Measurements from ENCODE around the gene CPED1. TPM values are rescaled to one million over a fixed set of nuclear protein-coding genes. Genes with fewer than 3 reads are reported as not detected.
A peak's percentile ranks its signal among the peaks of the same experiment; 100 is the strongest.

CPED1 gene
- total RNA-seq: 44.4 TPM
- long read RNA-seq, transcript CPED1-204 (12 exons, 2,219 nt): major isoform, 23 of 108 reads
- long read RNA-seq, partial matches to known transcripts: 74 of 108 reads
- long read RNA-seq, other reads (novel, unspliced or antisense): 10 of 108 reads

DNA sequence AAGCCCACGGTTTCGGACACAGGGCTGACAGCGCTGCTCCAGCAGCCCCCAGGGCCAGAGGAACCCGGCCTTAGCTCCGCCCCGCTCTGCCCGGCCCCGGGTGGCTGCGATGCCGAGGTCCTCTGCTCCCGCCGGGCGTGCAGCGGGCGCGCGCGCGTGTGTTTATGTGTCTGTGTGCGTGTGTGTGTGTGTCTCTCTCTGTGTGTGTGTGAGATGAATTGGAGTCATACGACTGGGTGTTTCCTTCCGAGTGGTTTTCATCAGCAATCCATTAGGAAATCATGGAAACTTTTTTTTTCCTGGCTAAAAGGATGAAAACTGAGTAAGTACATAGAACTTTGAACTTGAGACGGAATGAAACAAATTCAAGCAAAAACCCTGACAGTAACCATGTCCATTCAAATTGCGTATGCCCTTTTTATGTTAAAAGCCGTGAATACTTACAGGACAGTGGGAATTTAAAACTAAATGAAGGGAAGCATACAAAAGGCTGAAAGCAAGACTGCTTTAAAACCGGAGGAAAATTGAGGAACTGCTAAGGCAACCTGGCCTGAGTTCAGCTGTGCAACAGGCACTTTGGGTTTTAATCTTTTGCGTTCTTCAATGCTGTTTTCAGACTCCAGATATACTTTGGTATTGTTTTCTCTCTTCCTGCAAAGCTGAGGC is at the start of gene CPED1:
CPED1 (plus strand) TSS at position 121 of the 666 bp plus-strand sequence. CDS start 911 bp downstream, outside the sequence.
- DNase-seq (ENCODE audit: low spot score): peak; percentile 91

DNA sequence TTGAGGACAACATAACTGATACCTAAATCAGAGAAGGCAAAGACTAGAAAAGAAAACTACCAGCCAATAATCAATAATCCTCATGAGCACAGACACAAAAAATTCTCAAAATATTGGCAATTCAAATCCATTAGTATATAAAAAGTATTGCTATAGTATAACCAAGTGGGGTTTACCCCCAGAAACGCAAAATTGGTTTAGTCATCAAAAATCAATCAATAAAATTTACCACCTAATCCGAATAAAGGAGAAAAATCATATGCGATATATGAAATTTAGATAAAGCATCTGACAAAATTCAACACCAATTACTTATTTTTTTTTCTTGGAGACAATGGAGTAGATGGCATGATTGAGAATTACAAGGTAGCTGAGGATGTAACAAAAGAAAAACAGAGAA is 49.2 kb upstream of the CPED1 start:
- no peak for DNase-seq (ENCODE audit: low spot score)

DNA sequence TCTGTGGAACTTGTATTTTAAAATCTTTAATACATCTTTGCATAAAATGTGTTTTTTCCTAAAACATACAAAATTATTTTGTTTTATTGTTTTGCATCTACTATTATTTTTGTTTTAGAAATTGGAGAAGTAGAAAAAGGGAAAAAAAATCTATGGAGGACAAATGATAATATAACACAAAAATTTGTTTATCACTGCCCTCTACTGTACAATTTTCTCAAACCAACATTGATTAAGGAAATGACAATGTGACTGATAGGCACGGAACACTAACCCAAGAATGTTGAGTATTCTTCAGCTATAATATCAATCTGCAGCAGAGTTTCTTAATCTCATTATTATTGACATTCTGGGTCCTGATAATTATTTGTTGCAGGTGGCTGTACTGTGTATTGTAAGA is 47.4 kb upstream of the CPED1 start:
- no peak for DNase-seq (ENCODE audit: low spot score)

DNA sequence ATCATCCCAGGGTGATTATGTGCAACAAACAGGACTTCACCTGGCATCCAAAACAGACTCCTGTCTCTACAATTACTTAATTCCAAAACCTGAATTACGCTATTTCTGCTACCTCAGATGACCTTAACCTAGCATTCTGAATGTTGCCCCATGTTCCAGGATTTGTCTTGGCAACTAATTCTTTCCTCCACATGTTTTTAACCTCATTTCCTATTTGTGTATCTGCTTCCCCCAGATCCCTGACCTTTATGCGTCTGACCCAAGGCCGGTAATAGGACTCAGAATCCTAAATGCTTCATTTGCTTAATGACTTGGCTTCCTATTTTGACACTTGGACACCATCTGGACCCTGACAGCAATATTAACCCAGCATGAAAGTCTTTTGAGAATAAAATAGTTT is 46.7 kb upstream of the CPED1 start:
- DNase-seq (ENCODE audit: low spot score): no peak

DNA sequence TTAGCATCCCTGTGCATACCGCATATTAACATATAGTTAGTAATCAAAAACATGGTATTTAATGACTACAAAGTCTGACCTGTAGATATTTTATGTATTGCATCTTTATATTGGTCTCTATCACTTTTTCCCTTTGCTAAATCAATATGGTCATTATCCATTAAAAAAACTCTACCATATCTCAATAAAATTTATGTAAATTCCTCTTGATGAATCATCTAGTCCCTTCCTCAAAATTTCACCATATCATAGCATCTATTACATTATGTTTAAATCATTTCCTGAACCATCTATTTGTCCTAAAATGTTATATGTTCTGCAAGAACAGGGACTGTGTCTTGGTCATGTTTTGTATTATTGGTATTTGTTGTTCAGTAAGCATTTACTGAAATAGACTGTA is 45.6 kb upstream of the CPED1 start:
- DNase-seq (ENCODE audit: low spot score): no peak

GRCh38 chr7:120944826-120945562 is 43.5 kb upstream of the CPED1 start:
- DNase-seq (ENCODE audit: low spot score): no peak

GRCh38 chr7:120947980-120948379 is 40.5 kb upstream of the CPED1 start:
- DNase-seq (ENCODE audit: low spot score): no peak

DNA sequence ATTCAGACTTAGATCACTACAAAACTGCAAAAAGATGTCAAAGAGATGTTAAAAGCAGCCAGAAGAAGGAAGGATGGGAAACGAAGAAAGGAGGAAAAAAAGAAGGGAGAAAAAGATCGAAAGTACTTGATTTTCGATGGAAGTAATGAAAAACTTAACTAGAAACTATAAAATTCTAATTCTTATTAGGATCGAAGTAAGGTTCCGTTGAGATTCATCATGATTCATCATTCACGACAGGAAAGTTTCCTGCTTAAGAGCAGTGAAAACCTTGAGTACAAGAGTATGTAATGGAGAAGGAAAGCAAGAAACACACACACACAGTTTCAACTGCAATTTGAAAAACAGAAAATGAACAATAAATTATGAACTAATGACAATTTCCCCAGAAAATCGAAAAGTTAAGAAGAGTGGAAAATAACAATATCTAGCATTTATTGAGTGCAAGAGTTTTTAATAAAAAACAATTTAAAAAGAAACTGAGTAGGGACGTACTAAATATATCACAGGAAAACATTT is 39.1 kb upstream of the CPED1 start:
- DNase-seq (ENCODE audit: low spot score): no peak

- no peak for DNase-seq (ENCODE audit: low spot score)
Measured at GRCh38 chr7:120949998-120950538, 38.4 kb upstream of the CPED1 start.

GRCh38 chr7:120950539-120951308 is 37.8 kb upstream of the CPED1 start, which contains the start of gene ING3:
ING3 (plus strand) TSS chr7:120950777; CDS start chr7:120950897, 120 bp downstream.
- peak; percentile 99 for DNase-seq (ENCODE audit: low spot score)

- no peak for DNase-seq (ENCODE audit: low spot score)
Measured at GRCh38 chr7:120951309-120951699, 37.2 kb upstream of the CPED1 start.

DNA sequence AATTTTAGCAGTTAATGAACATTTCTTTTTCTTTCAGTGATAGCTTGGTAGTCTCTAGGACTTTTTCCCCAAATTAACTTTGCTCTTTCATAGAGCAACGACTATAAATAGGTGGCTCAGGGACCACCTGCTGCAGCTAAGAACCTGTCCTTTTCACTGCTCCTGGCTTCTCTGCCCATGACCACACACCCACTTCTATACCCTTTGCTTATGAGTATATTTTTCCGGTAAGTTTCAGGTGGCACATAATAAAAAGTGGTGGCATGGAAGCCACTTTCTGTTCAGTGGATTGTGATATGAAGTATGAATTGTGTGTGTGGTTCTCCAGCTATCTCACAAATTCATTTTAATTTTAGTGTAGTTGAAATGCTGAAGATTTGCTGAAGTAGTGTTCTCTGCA is 36.7 kb upstream of the CPED1 start:
- DNase-seq (ENCODE audit: low spot score): no peak

GRCh38 chr7:120955577-120956149 is 32.8 kb upstream of the CPED1 start:
- DNase-seq (ENCODE audit: low spot score): no peak

DNA sequence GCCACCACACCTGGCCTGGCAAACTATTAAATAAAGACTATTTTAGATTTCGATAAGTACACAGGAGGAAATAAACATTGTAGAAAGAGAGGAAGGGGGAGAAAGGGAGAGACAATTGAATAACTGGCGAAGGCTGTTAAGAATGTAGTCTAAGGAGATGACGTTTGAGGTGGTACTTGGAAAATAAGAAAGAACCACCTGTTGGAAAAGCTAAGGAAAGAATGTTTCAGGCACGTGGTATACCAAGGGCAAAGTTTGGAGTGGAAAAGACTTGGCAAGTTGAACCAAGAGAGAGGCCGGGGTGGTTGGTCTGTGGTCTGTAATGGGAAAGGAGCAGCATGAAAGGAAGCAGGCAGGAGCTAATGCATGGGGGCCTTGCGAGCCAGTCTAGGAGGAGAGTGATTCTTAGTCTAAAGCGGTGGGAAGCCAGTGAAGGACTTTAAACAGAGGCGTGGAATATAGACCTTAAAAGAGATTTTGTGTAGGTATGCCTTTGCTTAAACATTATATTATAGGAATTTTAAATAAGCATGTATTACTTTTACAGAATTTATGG is 28.5 kb upstream of the CPED1 start:
- no peak for DNase-seq (ENCODE audit: low spot score)

DNA sequence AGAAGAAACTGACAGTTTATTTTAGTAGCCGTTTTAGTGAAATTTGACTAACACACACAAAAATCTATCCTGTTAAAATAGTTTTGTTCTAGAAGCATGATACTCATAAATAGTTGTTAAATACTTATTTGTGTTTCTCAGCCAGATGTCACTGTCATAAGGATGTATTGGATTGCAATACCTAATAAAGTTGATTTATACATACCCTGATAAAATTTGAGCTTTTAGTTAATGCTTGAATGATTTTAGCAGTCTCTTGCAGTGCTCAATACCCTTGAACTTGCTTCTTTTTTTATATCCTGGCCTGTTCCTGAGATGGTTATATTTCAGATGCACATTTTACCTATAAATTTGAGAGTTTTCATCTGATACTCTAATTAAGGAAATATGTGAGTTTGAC is 27.8 kb upstream of the CPED1 start:
- DNase-seq (ENCODE audit: low spot score): no peak

DNA sequence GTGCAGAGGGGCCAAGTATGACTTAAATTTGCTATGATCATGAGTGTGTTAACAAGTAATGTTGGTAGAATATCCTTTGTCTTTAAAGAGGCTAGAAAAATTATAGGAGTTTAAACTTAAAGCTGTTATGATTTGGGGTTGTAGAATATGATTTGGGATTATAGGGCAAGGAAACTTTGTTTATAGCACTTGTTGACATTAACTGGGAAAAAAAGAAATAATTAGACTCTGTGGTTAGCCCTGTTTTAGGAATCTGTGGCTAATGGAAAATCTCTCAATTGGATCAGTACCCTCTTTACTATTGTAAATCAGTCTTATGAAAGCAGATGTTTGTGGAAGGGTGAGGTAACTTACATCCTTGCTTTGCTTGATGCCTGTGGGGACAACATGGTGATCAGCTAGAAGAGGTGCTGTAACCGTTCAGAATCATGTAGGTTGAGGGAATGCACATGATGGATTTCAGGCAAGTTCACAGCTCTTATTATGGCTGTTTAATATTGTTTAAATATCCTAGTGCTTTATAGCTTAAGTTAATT is 26.8 kb upstream of the CPED1 start:
- DNase-seq (ENCODE audit: low spot score): no peak

GRCh38 chr7:120964088-120964487 is 24.4 kb upstream of the CPED1 start:
- DNase-seq (ENCODE audit: low spot score): no peak

- DNase-seq (ENCODE audit: low spot score): no peak
Measured at GRCh38 chr7:120966961-120967360, 21.6 kb upstream of the CPED1 start.

GRCh38 chr7:120973849-120974248 is 14.7 kb upstream of the CPED1 start:
- DNase-seq (ENCODE audit: low spot score): no peak

DNA sequence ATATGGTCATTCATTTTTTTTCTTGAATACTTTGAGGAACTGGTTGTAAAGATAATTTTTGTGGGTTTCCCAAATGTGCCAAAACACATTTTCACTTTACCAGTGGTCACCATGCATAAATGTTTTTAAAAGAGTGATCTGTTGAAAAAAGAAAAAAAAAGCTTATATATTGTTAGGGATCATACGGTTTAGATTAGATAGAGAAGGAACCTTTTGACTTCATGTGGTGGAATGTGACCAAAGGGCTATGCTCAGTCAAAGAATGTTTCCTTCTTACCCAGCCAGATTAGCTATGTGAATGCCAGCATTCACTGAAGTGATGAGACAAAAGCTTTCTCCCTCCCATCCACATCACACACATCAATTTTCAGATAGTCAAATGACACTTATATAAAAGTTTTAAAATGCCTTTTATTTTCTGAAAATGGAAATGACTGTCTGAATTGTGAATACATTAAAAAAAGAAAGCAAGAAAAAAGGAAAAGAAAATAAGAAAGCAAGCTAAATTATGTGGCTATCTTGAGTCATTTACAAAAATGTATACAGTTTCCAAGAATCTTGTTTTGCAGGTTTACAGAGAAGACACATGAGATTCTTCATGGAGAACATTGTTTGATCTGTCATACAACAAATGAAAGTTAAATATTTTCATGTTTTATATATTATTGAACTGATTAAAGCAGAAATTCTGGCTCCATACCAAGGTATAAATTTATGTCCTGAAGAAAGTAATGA is 8.6 kb upstream of the CPED1 start:
- DNase-seq (ENCODE audit: low spot score): no peak

Measured in mesenteric fat pad (tissue), 1 donor.